Inferior parietal cortex (tissue), 1 donor: ENCODE results near the gene CPS1.

Source experiments
- DNase-seq: peaks from one replicate; pipeline ENCODE4 v3.0.0-alpha.2; 2016; ENCODE audit errors: extremely low spot score

Gene CPS1

DNA sequence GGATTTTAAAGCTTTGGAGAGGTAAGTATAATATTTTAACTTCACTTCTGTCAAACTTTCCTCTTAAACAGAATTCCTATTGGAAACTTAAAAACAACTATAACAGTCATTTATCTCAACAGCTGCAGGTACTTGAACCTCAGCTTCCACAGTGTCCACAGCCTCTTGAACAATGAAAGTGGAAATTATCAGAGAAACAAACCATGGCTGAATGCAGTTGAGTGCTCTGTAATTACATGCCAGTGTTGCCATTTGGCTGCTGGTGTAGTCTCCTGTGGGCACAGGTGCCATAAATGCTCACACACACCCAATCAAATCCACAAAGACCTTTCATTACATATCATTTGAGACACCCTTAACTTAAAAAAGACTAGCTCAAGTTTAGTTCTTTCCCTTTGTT is 125.1 kb downstream of the CPS1 start:
- DNase-seq: no peak

DNA sequence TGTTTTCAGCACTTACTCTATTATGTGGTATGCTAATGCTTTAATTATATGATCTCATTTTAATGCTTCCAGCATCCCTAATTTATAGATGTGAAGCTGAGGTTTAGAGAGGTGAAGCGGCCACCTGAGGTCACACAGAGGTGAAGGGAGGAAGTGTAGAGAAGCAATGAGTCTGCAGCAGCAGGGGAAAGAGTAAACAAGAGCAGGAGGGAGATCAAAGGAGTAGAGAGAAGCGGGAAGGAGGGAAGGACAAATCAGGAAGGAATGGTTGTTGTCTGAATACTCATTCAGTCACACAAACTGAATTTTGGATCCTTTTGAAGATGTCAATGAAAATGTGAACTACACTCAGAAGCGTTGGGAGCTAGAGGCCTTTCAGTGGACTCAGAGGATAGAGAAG is 130.0 kb downstream of the CPS1 start:
- DNase-seq: no peak

DNA sequence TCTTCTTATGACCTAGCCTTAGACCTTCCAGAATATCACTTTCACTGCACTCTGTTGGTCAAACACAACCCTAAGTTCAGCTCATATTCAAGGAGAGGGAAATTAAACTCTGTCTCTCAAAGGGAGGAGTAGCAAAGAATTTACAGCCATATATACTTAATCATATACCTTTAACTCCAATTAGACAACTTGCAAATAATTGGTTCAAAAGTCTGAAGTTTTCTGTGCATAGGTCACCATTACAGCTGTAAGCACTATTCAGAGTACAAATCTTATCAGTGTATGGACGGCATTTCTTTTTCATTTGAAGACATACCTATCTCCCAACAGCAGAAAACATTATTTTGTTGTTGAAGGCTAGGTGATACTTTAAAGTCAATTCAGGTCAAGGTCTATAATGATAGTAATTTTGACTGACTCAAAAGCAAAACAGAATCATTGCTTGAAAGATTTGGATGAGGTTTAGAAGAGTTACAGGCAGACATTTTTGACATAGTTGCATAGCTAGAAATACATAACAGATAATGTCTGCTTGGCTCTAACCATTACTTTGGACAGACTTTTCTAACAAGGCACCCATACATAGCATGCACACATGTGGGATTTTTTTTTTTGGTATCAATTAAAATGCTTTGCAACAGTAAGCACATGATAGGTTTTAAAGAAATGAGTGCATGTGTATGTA is 131.5 kb downstream of the CPS1 start:
- DNase-seq: no peak

GRCh38 chr2:210707900-210708299 is 151.5 kb downstream of the CPS1 start:
- no peak for DNase-seq

- DNase-seq: no peak
These were observed 156.7 kb downstream of the CPS1 start for GRCh38 chr2:210713122-210713521.

DNA sequence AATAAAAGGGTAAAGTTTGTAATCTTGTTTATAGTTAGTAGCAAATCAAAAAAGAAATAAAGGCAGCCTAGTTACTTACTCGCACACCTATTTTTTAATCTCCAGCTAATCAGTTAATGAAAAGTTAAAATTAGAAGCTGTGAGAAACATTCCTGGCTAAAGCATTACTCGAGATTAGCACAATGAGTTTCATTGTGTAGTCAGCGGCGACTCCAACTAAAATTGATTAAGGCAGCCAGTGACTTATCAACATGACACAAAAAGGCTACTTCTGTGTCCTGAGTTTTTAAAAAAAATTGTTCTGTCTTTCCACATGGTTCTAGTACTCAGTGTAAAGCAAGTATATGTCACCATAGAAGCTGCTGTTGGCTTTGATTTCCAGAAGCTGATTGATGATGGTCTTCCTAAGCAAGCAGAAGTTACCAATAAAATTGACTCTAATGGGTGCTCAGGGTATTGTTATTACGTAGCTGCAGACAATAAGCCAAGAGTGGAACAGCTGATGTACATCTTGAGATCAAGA is 159.2 kb downstream of the CPS1 start:
- no peak for DNase-seq

GRCh38 chr2:210718503-210718902 is 162.1 kb downstream of the CPS1 start:
- no peak for DNase-seq

GRCh38 chr2:210722092-210722491 is 165.7 kb downstream of the CPS1 start:
- no peak for DNase-seq

GRCh38 chr2:210727549-210727948 is 171.2 kb downstream of the CPS1 start:
- DNase-seq: no peak
